Smooth muscle cell of the umbilical artery (primary cell): ENCODE results near the gene KCNT2. TPM values are rescaled to one million over a fixed set of nuclear protein-coding genes. Genes with fewer than 3 reads are reported as not detected.

Source experiments
- total RNA-seq: library from RNA; depleted of rRNA; stranded (reverse); fragments of >200 nt; gene quantifications from 2 replicates; pipeline ENCODE4 v1.2.3, GENCODE V29; 2014

The KCNT2 gene
- total RNA-seq = 4.8 and 6.2 TPM in 2 replicates

DNA sequence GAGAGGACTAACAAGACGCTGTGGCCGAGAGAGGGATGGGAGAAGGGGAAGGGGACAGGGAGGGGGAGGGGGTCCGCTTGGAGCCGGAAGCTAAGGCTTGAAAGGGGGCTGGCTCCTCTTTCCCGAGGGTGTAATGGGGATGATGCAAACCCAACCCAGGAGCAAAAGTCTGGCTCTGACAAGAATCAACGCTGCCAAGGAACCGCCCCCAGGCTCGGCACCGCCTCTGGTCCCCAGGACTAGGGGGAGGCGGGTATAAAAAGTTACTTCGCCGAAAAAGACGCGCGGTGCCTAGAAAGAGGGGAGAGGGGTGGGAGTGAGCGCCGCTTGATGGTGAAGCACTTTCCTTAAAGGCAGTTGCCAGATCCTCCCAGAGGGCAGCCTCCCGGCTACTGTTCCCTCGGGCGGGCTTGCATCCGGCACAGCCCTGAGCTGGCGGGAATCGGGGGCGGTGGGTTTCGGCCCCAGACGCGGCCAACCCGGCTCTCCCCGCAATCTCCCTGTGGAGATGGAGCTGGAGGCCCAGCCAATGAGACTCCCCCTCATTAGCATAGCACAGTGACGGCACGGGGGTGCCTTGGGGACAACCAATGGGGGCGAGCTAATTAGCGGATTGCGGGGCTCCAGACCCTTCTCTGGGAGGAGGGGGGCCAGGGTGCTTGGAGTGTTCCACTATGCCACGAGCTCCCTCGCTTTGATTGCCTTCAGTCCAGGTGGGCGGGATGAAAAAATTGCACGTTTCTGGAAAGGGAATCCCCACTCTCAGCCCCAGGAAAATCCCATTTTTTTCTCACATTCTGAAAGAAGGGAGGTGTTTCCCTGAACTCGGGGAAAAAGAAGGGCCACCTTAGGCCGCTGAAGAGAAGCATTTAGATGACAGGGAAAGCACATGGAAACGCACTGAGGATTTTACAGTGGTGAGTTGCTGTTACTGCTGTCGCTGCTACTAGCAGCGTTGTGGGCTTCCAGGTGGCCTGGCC is at the start of gene KCNT2:
Gene KCNT2 (minus strand): TSS at position 51 of the 980 bp plus-strand sequence. CDS start 131 bp downstream, outside the sequence.

GRCh38 chr1:196651637-196652215 is 43.5 kb upstream of the KCNT2 start, which contains the start of gene CFH:
Gene CFH, plus strand, starts transcription at chr1:196652043. Its CDS starts 75 bp downstream, at chr1:196652118.

Other genes starting within 250 kb of the KCNT2 start
- 175 and 259 TPM in 2 replicates for gene CFH, start 43.6 kb upstream of the KCNT2 start, total RNA-seq
- 0.23 TPM in 1 of 2 replicates, not detected in the other for gene CFHR3, start 166.4 kb upstream of the KCNT2 start, total RNA-seq
- gene CFHR1, start 211.3 kb upstream of the KCNT2 start, total RNA-seq = 0.18 and 0.30 TPM in 2 replicates